Measurements from ENCODE around the gene TTC31.

TTC31 gene

GRCh38 chr2:74507145-74507925 lies 24.5 kb downstream of the TTC31 start, which contains the start of gene PCGF1:
Gene PCGF1, minus strand, starts transcription at chr2:74507695. Its CDS starts 27 bp downstream, at chr2:74507668.
- H3K4me3 ChIP-seq (ENCODE audit: low read depth, low read length), result peak within 1 kb of the TSS; percentile 100

GRCh38 chr2:74507926-74508520 lies 25.1 kb downstream of the TTC31 start:
- H3K4me3 ChIP-seq (ENCODE audit: low read depth, low read length), result peak overlapping the region; percentile 100
- DNase-seq (ENCODE audit: low read depth, low spot score), result no peak
- no peak for TF ChIP-seq CTCF (IDR thresholded peaks at IDR 0.05; ENCODE audit: insufficient read depth, low read length, missing control alignments)
- POLR2A ChIA-PET, result interaction anchor here (0.9 to 1.0 kb wide), 2 partner anchors 8 to 76 kb away, joined by 3 to 4 read pairs; no protein-coding TSS in a partner anchor
- CTCF ChIA-PET, result interaction anchor here (0.7 to 13.6 kb wide), 9 partner anchors 10 to 79 kb away, joined by 3 to 202 read pairs (median 7); partner anchors contain the start of genes AUP1, CCDC142, HTRA2 and TTC31

More at GRCh38 chr2:74507145-74507925, 24.5 kb downstream of the TTC31 start, which contains the start of gene PCGF1:
- peak; percentile 70 for TF ChIP-seq CTCF (IDR thresholded peaks at IDR 0.05; ENCODE audit: insufficient read depth, low read length, missing control alignments)
- DNase-seq (ENCODE audit: low read depth, low spot score), result peak; percentile 87
- POLR2A ChIA-PET, result interaction anchor here (0.9 to 1.5 kb wide), 3 partner anchors 9 to 77 kb away, joined by 3 to 4 read pairs (median 3); no protein-coding TSS in a partner anchor
- CTCF ChIA-PET, result interaction anchor here (0.7 to 13.6 kb wide), 11 partner anchors 10 to 80 kb away, joined by 3 to 202 read pairs (median 4); partner anchors contain the start of genes AUP1, CCDC142, HTRA2 and TTC31

- DNase-seq (ENCODE audit: low read depth, low spot score), result no peak
- H3K4me3 ChIP-seq (ENCODE audit: low read depth, low read length), result no peak overlapping the region
- TF ChIP-seq CTCF (IDR thresholded peaks at IDR 0.05; ENCODE audit: insufficient read depth, low read length, missing control alignments), result no peak
- CTCF ChIA-PET, result interaction anchor here (2.7 to 13.6 kb wide), 2 partner anchors 28 to 77 kb away, joined by 18 to 202 read pairs; partner anchors contain the start of genes CCDC142 and TTC31
- POLR2A ChIA-PET, result no interaction called here
These were observed 27.4 kb downstream of the TTC31 start for GRCh38 chr2:74510272-74510671.

- TF ChIP-seq CTCF (IDR thresholded peaks at IDR 0.05; ENCODE audit: insufficient read depth, low read length, missing control alignments), result no peak
- DNase-seq (ENCODE audit: low read depth, low spot score), result no peak
- ChIA-PET POLR2A (no interaction called here), CTCF (interaction anchor here (13.6 kb wide), 1 partner anchor 76 kb away, joined by 202 read pairs; no protein-coding TSS in a partner anchor)
- no peak overlapping the region for H3K4me3 ChIP-seq (ENCODE audit: low read depth, low read length)
These were observed 28.5 kb downstream of the TTC31 start for GRCh38 chr2:74511104-74511989.

GRCh38 chr2:74512744-74513604 lies 30.1 kb downstream of the TTC31 start:
- CTCF ChIA-PET, result interaction anchor here (1.0 to 1.1 kb wide), 2 partner anchors 9 to 19 kb away, joined by 3 read pairs; no protein-coding TSS in a partner anchor
- DNase-seq (ENCODE audit: low read depth, low spot score), result no peak
- TF ChIP-seq CTCF (IDR thresholded peaks at IDR 0.05; ENCODE audit: insufficient read depth, low read length, missing control alignments), result no peak
- POLR2A ChIA-PET, result no interaction called here
- H3K4me3 ChIP-seq (ENCODE audit: low read depth, low read length), result no peak overlapping the region

Data from AG04449 (cell line).